ENCODE data around the gene TPST1.
"Not testable (repeated sequence)": the region's sequence is repeated elsewhere in the genome, so short reads cannot be mapped to it uniquely, and the experiment has no call there.

Gene TPST1

GRCh38 chr7:66204822-66205740, at the start of gene TPST1:
Gene TPST1 (plus strand): TSS chr7:66205334. CDS start chr7:66240426, 35,092 bp downstream.
- DNase-seq: peak; percentile 81

- DNase-seq: not testable (repeated sequence)
Observed at GRCh38 chr7:66156035-66156434, 49.1 kb upstream of the TPST1 start.

- DNase-seq: no peak
Observed at GRCh38 chr7:66157060-66157459, 48.1 kb upstream of the TPST1 start.

- no peak for DNase-seq
Observed at GRCh38 chr7:66162622-66163021, 42.5 kb upstream of the TPST1 start.

GRCh38 chr7:66163186-66163610, 41.9 kb upstream of the TPST1 start:
- no peak for DNase-seq

- no peak for DNase-seq
Observed at GRCh38 chr7:66164356-66164755, 40.8 kb upstream of the TPST1 start.

GRCh38 chr7:66167773-66168387, 37.3 kb upstream of the TPST1 start:
- DNase-seq: no peak

- no peak for DNase-seq
Observed at GRCh38 chr7:66169616-66170015, 35.5 kb upstream of the TPST1 start.

- no peak for DNase-seq
Observed at GRCh38 chr7:66170309-66171231, 34.6 kb upstream of the TPST1 start.

GRCh38 chr7:66172536-66173401, 32.4 kb upstream of the TPST1 start:
- DNase-seq: not testable (repeated sequence)

- no peak for DNase-seq
Observed at GRCh38 chr7:66173856-66174255, 31.3 kb upstream of the TPST1 start.

- not testable (repeated sequence) for DNase-seq
Observed at GRCh38 chr7:66175006-66175405, 30.1 kb upstream of the TPST1 start.

- no peak for DNase-seq
Observed at GRCh38 chr7:66176914-66177313, 28.2 kb upstream of the TPST1 start.

GRCh38 chr7:66178258-66178657, 26.9 kb upstream of the TPST1 start:
- DNase-seq: no peak

GRCh38 chr7:66181329-66181728, 23.8 kb upstream of the TPST1 start:
- no peak for DNase-seq

- no peak for DNase-seq
Observed at GRCh38 chr7:66181845-66182244, 23.3 kb upstream of the TPST1 start.

- no peak for DNase-seq
Observed at GRCh38 chr7:66182920-66183319, 22.2 kb upstream of the TPST1 start.

GRCh38 chr7:66183700-66184099, 21.4 kb upstream of the TPST1 start:
- DNase-seq: no peak

- DNase-seq: no peak
Observed at GRCh38 chr7:66185680-66186187, 19.4 kb upstream of the TPST1 start.

GRCh38 chr7:66186991-66187390, 18.1 kb upstream of the TPST1 start:
- DNase-seq: no peak

- DNase-seq: no peak
Observed at GRCh38 chr7:66187905-66188304, 17.2 kb upstream of the TPST1 start.

GRCh38 chr7:66188645-66189044, 16.5 kb upstream of the TPST1 start:
- DNase-seq: no peak
